Osteoblast (primary cell): ENCODE measurements around the gene SPI1. TPM values are rescaled to one million over a fixed set of nuclear protein-coding genes. Genes with fewer than 3 reads are reported as not detected.

Experiments used
- DNase-seq: peaks from one replicate; pipeline ENCODE4 v3.0.0; 2011; ENCODE audit warnings: low spot score, mixed read lengths; ENCODE audit not compliant: insufficient read length; ENCODE audit errors: missing footprints
- H2AFZ ChIP-seq: 2 replicates; pipeline ENCODE4 v1.6.0; 2011; ENCODE audit warnings: mild to moderate bottlenecking, low read length
- H3K27ac ChIP-seq: 2 replicates; pipeline ENCODE4 v1.5.1; 2011; ENCODE audit warnings: mild to moderate bottlenecking, low read depth, low read length, moderate library complexity
- H3K27me3 ChIP-seq: 2 replicates; pipeline ENCODE4 v1.6.0; 2012; ENCODE audit warnings: mild to moderate bottlenecking, control low read depth, inconsistent platforms, low read length, moderate library complexity; ENCODE audit not compliant: insufficient read depth
- H3K36me3 ChIP-seq: 2 replicates; pipeline ENCODE4 v1.5.1; 2011; ENCODE audit warnings: mild to moderate bottlenecking, low read length, control low read depth, moderate library complexity; ENCODE audit not compliant: insufficient read depth
- H3K4me1 ChIP-seq: 2 replicates; pipeline ENCODE4 v1.5.1; 2011; ENCODE audit warnings: mild to moderate bottlenecking, low read length, control low read depth, moderate library complexity; ENCODE audit not compliant: insufficient read depth
- H3K4me2 ChIP-seq: 2 replicates; pipeline ENCODE4 v1.6.0; 2011; ENCODE audit warnings: mild to moderate bottlenecking, low read length; ENCODE audit not compliant: insufficient read depth
- H3K4me3 ChIP-seq: fragments of 200-600 bp; sonication (generic); 3 replicates; pipeline ENCODE4 v1.5.1; 2012; ENCODE audit warnings: mild to moderate bottlenecking, low read length, inconsistent platforms; ENCODE audit not compliant: insufficient read depth
- H3K79me2 ChIP-seq: 2 replicates; pipeline ENCODE4 v1.6.0; 2012; ENCODE audit warnings: mild to moderate bottlenecking, low read length, control low read depth, inconsistent platforms; ENCODE audit not compliant: insufficient read depth
- H3K9me3 ChIP-seq: 2 replicates; pipeline ENCODE4 v1.5.1; 2011; ENCODE audit warnings: low read depth, low read length, control low read depth
- H4K20me1 ChIP-seq: 2 replicates; pipeline ENCODE4 v1.6.0; 2012; ENCODE audit warnings: mild to moderate bottlenecking, low read length, control low read depth; ENCODE audit not compliant: insufficient read depth
- CTCF ChIP-seq: IDR thresholded peaks from 2 replicates; pipeline ENCODE4 v1.5.1; 2011; ENCODE audit warnings: mild to moderate bottlenecking, low read depth, low read length, moderate library complexity; ENCODE audit errors: extremely low read depth
- total RNA-seq: library from RNA; depleted of rRNA; stranded (reverse); fragments of >200 nt; gene quantifications from 2 replicates; pipeline ENCODE4 v1.2.3, GENCODE V29; 2012

The SPI1 gene
- total RNA-seq, 1 donor: not detected

GRCh38 chr11:47379317-47379716 lies 970 bp upstream of the SPI1 start:
- TF ChIP-seq CTCF: no peak
- Histone ChIP-seq H3K27me3 (no peaks in the 10 kb centered on the region), H3K79me2 (no peaks in the 10 kb centered on the region), H3K4me2 (no peak overlapping the region), H3K4me1 (peaks cover under 1% of the 10 kb centered on the region), H2AFZ (no peak overlapping the region), H3K27ac (no peak overlapping the region), H4K20me1 (no peaks in the 10 kb centered on the region), H3K4me3 (no peak overlapping the region), H3K36me3 (no peaks in the 10 kb centered on the region), H3K9me3 (no peaks in the 10 kb centered on the region)
- DNase-seq: no peak

GRCh38 chr11:47378836-47379170 lies 456 bp upstream of the SPI1 start:
- no peaks in the 10 kb centered on the region for H3K9me3 ChIP-seq

GRCh38 chr11:47377571-47378009 lies 757 bp downstream of the SPI1 start:
- no peaks in the 10 kb centered on the region for H3K27me3 ChIP-seq
- H3K79me2 ChIP-seq: no peaks in the 10 kb centered on the region
- no peak overlapping the region for H2AFZ ChIP-seq
- peak; percentile 62 for DNase-seq
- TF ChIP-seq CTCF: no peak
- H3K9me3 ChIP-seq: no peaks in the 10 kb centered on the region
- H3K4me1 ChIP-seq: peaks cover 4% of the 10 kb centered on the region
- H4K20me1 ChIP-seq: no peaks in the 10 kb centered on the region
- H3K4me2 ChIP-seq: no peak overlapping the region
- H3K27ac ChIP-seq: no peak overlapping the region
- H3K36me3 ChIP-seq: no peaks in the 10 kb centered on the region
- no peak overlapping the region for H3K4me3 ChIP-seq

More at GRCh38 chr11:47378836-47379170, 456 bp upstream of the SPI1 start:
- TF ChIP-seq CTCF: no peak
- H3K27me3 ChIP-seq: no peaks in the 10 kb centered on the region
- H3K4me2 ChIP-seq: no peak overlapping the region
- no peaks in the 10 kb centered on the region for H3K36me3 ChIP-seq
- peaks cover 4% of the 10 kb centered on the region for H3K4me1 ChIP-seq
- no peak overlapping the region for H3K27ac ChIP-seq
- H4K20me1 ChIP-seq: no peaks in the 10 kb centered on the region
- no peak overlapping the region for H2AFZ ChIP-seq
- DNase-seq: peak; percentile 69
- H3K79me2 ChIP-seq: no peaks in the 10 kb centered on the region
- no peak overlapping the region for H3K4me3 ChIP-seq

- no peaks in the 10 kb centered on the region for H3K9me3 ChIP-seq
- H3K4me2 ChIP-seq: no peak overlapping the region
- no peaks in the 10 kb centered on the region for H3K79me2 ChIP-seq
- no peaks in the 10 kb centered on the region for H3K27me3 ChIP-seq
- H3K4me1 ChIP-seq: peaks cover 4% of the 10 kb centered on the region
- H2AFZ ChIP-seq: no peak overlapping the region
- H3K36me3 ChIP-seq: no peaks in the 10 kb centered on the region
- no peak for TF ChIP-seq CTCF
- no peak overlapping the region for H3K4me3 ChIP-seq
- H4K20me1 ChIP-seq: no peaks in the 10 kb centered on the region
- H3K27ac ChIP-seq: no peak overlapping the region
- peak; percentile 52 for DNase-seq
Measured at GRCh38 chr11:47376525-47377371, 1.6 kb downstream of the SPI1 start.
